ENCODE results near the gene SOX10. TPM values are rescaled to one million over a fixed set of nuclear protein-coding genes. Genes with fewer than 3 reads are reported as not detected.

SOX10 gene
- total and polyA plus RNA-seq, 2 of the 13 experiments (the other 11 are each of a cell fraction or from before 2014, with no cell fraction given), result not detected

GRCh38 chr22:37986371-37986770 is 2.0 kb upstream of the SOX10 start (continued):
- TF ChIP-seq PRDM10 (CRISPR knock-in tag; IDR thresholded peaks at IDR 0.05; ENCODE audit: low read depth), result no peak
- no peak for TF ChIP-seq POLR2A (IDR thresholded peaks at IDR 0.05; ENCODE audit: insufficient read depth in 1 of 2, low read depth in 2 of 2, low read length in 2 of 2)

- H3K4me3 ChIP-seq (replicated peaks in 1 of 3; ENCODE audit: insufficient read depth in 1 of 3, low read depth in 2 of 3, low read length in 3 of 3), result no peak overlapping the region
- no peak for DNase-seq (ENCODE audit: low spot score)
- H3K4me2 ChIP-seq (ENCODE audit: low read depth, low read length), result no peak overlapping the region
- no peak overlapping the region for H2AFZ ChIP-seq (ENCODE audit: low read length)
- WGBS (ENCODE audit: low lambda C conversion rate), result 92% methylated on average over 27 of the region's 27 CpGs
- no peak overlapping the region for H3K9ac ChIP-seq (ENCODE audit: insufficient read depth, low read depth, low read length)
- no peaks in the 10 kb centered on the region for H4K20me1 ChIP-seq (ENCODE audit: insufficient read depth, low read length)
- ChIA-PET CTCF (ENCODE audit: low intra/inter-chr PET ratio, low total read pairs) (no interaction called here), POLR2A (no interaction called here)
- intact Hi-C loops (cut with micrococcal nuclease; ENCODE audit: unreplicated experiment) (no loop called here), in situ Hi-C loops (cut with HindIII; ENCODE audit: extremely low pct_ligation_motif_present, low pct_unique_long_range_greater_than_20kb) (no loop called here)
- no peak for ATAC-seq
- H3K4me1 ChIP-seq (ENCODE audit: insufficient read depth, low read length), result peaks cover 22% of the 10 kb centered on the region
- no peaks in the 10 kb centered on the region for H3K9me3 ChIP-seq (ENCODE audit: low read length)
- H3K27me3 ChIP-seq (ENCODE audit: control insufficient read depth in 1 of 2, insufficient read depth in 2 of 2, low read length in 2 of 2), result no peaks in the 10 kb centered on the region
- no peak for FAIRE-seq
- H3K27ac ChIP-seq (ENCODE audit: extremely low read length, insufficient read depth, low read length), result no peak overlapping the region
- TF ChIP-seq ZNF280B (CRISPR knock-in tag; IDR thresholded peaks at IDR 0.05; ENCODE audit: borderline replicate concordance), result no peak
- no peak for TF ChIP-seq HCFC1 (IDR thresholded peaks at IDR 0.05; ENCODE audit: low read depth, low read length)
- TF ChIP-seq KLF16 (CRISPR knock-in tag; IDR thresholded peaks at IDR 0.05), result no peak
- TF ChIP-seq IKZF1 (IDR thresholded peaks at IDR 0.05), result no peak
- no peak for TF ChIP-seq REXO4 (CRISPR knock-in tag; IDR thresholded peaks at IDR 0.05; ENCODE audit: borderline replicate concordance)
- H3K36me3 ChIP-seq (replicated peaks in 1 of 2; ENCODE audit: control insufficient read depth in 1 of 2, insufficient read depth in 2 of 2, low read length in 2 of 2), result no peaks in the 10 kb centered on the region
- no peaks in the 10 kb centered on the region for H3K79me2 ChIP-seq (ENCODE audit: insufficient read depth, low read length)
- no TSS peak for BruUV-seq (replicated peaks)
Observed at GRCh38 chr22:37985751-37986281, 1.5 kb upstream of the SOX10 start.

Data from HepG2 (cell line).